ENCODE measurements around the gene SMIM33. TPM values are rescaled to one million over a fixed set of nuclear protein-coding genes. Genes with fewer than 3 reads are reported as not detected.

The SMIM33 gene
- total and polyA plus RNA-seq, 9 of the 15 experiments (the other 6 are each of a cell fraction or from before 2014, with no cell fraction given) = not detected

DNA sequence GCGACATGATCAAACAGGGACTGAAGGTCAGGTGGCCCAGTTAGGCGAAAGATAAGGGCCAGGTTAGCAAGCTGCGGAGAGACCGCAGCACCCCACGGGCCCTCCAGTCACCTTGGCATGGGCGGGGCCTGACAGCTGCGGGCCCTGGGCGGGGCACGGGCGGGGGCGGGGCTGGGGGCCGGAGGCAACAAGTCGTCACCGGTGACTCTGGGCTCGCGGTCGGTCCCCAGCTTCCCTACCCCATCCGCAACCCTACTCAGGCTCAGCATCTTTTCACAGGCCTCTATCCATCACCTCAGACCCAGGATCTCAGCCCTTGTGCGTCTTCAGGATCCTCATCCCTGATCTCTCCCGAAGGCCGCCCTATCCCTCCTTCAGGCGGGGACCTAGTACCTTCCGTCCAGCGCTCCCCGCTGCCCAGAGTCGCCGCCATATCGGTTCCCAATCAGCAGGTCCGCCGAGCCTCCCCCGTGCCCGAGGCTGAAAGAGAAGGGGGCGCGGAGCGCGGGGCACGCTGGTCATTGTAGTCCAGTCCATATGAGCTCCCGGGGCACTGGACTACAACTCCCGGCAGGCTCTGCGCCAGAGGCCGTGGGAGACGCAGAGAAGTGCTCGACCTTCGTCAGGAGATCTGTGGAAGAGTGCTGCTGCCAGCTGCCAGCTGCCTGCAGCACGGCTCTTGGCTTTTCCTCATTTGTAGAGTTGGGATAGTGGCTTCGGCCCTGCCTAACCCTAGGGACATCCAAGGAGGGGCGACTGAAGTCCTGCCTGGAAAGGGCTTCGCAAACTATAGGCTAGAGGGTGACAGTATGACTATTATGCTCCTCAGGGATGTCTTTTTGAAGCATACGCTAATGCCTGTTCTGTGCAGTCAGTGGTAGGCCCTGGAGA, 31.5 kb upstream of the SMIM33 start, which contains the start of gene DNAJC18 (continued):
- TF ChIP-seq, protein P1, sequence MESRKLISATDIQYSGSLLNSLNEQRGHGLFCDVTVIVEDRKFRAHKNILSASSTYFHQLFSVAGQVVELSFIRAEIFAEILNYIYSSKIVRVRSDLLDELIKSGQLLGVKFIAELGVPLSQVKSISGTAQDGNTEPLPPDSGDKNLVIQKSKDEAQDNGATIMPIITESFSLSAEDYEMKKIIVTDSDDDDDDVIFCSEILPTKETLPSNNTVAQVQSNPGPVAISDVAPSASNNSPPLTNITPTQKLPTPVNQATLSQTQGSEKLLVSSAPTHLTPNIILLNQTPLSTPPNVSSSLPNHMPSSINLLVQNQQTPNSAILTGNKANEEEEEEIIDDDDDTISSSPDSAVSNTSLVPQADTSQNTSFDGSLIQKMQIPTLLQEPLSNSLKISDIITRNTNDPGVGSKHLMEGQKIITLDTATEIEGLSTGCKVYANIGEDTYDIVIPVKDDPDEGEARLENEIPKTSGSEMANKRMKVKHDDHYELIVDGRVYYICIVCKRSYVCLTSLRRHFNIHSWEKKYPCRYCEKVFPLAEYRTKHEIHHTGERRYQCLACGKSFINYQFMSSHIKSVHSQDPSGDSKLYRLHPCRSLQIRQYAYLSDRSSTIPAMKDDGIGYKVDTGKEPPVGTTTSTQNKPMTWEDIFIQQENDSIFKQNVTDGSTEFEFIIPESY (CRISPR knock-in tag; IDR thresholded peaks at IDR 0.05) = no peak
- TF ChIP-seq ZNF324 (CRISPR knock-in tag; IDR thresholded peaks at IDR 0.05) (no peak), RCOR1 (IDR thresholded peaks at IDR 0.05; ENCODE audit: borderline replicate concordance in 1 of 2, low read depth in 2 of 2, low read length in 2 of 2) (peak; percentile 59 to 80; a peak in 2 of 4 replicates), ESRRB (CRISPR knock-in tag; IDR thresholded peaks at IDR 0.05; ENCODE audit: borderline replicate concordance) (no peak), RBM17 (IDR thresholded peaks at IDR 0.05; ENCODE audit: borderline replicate concordance, low read depth, low read length) (no peak), TEAD4 (IDR thresholded peaks at IDR 0.05; ENCODE audit: low read length) (no peak), TEAD4 (CRISPR knock-in tag; IDR thresholded peaks at IDR 0.05; ENCODE audit: borderline replicate concordance) (no peak), TCF3 (CRISPR knock-in tag; IDR thresholded peaks at IDR 0.05) (peak; percentile 45), EGR1 (conservative IDR thresholded peaks at IDR 0.05) (peak; percentile 89), CREBBP (IDR thresholded peaks at IDR 0.05; ENCODE audit: low read depth, low read length) (no peak), ZNF274 (IDR thresholded peaks at IDR 0.05; ENCODE audit: borderline replicate concordance, low read depth, low read length) (no peak), POLR2AphosphoS5 (IDR thresholded peaks at IDR 0.05; ENCODE audit: control insufficient read depth, insufficient read depth, low read depth, low read length) (peak; percentile 41; the same call in 1 of the 2 replicates), TRIM28 (IDR thresholded peaks at IDR 0.05) (no peak), FOXM1 (IDR thresholded peaks at IDR 0.05; ENCODE audit: low read depth) (no peak), FOXM1 (CRISPR knock-in tag; IDR thresholded peaks at IDR 0.05; ENCODE audit: low read depth) (0 out of 2 replicates have a peak, but pooled peaks have one; percentile 75)
- TF ChIP-seq, protein P2, sequence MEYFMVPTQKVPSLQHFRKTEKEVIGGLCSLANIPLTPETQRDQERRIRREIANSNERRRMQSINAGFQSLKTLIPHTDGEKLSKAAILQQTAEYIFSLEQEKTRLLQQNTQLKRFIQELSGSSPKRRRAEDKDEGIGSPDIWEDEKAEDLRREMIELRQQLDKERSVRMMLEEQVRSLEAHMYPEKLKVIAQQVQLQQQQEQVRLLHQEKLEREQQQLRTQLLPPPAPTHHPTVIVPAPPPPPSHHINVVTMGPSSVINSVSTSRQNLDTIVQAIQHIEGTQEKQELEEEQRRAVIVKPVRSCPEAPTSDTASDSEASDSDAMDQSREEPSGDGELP (CRISPR knock-in tag; IDR thresholded peaks at IDR 0.05; ENCODE audit: borderline replicate concordance) = peak; percentile 92
- TF ChIP-seq, protein P3, sequence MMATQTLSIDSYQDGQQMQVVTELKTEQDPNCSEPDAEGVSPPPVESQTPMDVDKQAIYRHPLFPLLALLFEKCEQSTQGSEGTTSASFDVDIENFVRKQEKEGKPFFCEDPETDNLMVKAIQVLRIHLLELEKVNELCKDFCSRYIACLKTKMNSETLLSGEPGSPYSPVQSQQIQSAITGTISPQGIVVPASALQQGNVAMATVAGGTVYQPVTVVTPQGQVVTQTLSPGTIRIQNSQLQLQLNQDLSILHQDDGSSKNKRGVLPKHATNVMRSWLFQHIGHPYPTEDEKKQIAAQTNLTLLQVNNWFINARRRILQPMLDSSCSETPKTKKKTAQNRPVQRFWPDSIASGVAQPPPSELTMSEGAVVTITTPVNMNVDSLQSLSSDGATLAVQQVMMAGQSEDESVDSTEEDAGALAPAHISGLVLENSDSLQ (IDR thresholded peaks at IDR 0.05) = peak; percentile 60
- TF ChIP-seq, protein P4, sequence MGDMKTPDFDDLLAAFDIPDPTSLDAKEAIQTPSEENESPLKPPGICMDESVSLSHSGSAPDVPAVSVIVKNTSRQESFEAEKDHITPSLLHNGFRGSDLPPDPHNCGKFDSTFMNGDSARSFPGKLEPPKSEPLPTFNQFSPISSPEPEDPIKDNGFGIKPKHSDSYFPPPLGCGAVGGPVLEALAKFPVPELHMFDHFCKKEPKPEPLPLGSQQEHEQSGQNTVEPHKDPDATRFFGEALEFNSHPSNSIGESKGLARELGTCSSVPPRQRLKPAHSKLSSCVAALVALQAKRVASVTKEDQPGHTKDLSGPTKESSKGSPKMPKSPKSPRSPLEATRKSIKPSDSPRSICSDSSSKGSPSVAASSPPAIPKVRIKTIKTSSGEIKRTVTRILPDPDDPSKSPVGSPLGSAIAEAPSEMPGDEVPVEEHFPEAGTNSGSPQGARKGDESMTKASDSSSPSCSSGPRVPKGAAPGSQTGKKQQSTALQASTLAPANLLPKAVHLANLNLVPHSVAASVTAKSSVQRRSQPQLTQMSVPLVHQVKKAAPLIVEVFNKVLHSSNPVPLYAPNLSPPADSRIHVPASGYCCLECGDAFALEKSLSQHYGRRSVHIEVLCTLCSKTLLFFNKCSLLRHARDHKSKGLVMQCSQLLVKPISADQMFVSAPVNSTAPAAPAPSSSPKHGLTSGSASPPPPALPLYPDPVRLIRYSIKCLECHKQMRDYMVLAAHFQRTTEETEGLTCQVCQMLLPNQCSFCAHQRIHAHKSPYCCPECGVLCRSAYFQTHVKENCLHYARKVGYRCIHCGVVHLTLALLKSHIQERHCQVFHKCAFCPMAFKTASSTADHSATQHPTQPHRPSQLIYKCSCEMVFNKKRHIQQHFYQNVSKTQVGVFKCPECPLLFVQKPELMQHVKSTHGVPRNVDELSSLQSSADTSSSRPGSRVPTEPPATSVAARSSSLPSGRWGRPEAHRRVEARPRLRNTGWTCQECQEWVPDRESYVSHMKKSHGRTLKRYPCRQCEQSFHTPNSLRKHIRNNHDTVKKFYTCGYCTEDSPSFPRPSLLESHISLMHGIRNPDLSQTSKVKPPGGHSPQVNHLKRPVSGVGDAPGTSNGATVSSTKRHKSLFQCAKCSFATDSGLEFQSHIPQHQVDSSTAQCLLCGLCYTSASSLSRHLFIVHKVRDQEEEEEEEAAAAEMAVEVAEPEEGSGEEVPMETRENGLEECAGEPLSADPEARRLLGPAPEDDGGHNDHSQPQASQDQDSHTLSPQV (IDR thresholded peaks at IDR 0.05) = no peak

Data from K562 (cell line).